ENCODE data around the gene CCRL2. TPM values are rescaled to one million over a fixed set of nuclear protein-coding genes. Genes with fewer than 3 reads are reported as not detected.
"Not testable (repeated sequence)": the region's sequence is repeated elsewhere in the genome, so short reads cannot be mapped to it uniquely, and the experiment has no call there.

Gene CCRL2
- total RNA-seq, 1 donor from 2014 or later, result not detected

DNA sequence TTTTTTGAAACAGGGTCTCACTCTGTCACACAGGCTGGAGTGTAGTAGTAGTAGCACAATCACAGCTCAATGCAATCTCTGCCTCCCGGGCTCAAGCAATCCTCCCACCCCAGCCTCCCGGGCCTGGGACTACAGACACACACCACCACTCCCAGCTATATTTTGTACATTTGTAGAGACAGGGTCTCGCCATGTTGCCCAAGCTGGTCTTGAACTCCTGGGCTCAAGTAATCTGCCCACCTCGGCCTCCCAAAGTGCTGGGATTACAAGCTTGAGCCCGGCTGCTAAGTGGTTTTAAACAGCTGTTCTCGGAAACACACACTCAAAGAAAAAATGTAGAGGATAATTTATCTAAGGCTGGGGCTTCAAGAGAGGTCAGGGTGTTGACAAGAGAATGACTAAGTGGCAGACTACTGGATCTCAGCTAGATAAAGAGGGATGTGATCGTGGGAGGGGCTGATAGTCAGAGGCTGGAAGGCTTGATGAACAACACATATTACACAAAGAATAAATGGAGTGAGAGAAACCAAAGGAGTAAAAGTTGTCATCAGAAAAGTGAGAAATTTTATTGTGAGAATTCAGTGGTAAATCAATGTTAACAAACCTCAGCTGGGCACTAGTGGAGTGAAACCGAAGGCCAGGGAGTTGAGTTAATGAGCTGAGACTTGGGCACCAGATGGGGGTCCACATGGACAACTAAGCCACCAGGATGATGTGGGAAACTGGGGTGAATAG is 6.9 kb upstream of the CCRL2 start:
- Mint-ChIP-seq H3K27ac (ENCODE audit: unreplicated experiment) (no peak overlapping the region), H3K27me3 (ENCODE audit: unreplicated experiment) (peaks cover 2% of the 10 kb centered on the region), H3K4me3 (ENCODE audit: unreplicated experiment) (no peak overlapping the region), H3K9me3 (ENCODE audit: unreplicated experiment) (peaks cover 8% of the 10 kb centered on the region), H3K36me3 (ENCODE audit: unreplicated experiment) (no peaks in the 10 kb centered on the region), H3K4me1 (ENCODE audit: unreplicated experiment) (peaks cover 6% of the 10 kb centered on the region)
- TF ChIP-seq, protein P1, sequence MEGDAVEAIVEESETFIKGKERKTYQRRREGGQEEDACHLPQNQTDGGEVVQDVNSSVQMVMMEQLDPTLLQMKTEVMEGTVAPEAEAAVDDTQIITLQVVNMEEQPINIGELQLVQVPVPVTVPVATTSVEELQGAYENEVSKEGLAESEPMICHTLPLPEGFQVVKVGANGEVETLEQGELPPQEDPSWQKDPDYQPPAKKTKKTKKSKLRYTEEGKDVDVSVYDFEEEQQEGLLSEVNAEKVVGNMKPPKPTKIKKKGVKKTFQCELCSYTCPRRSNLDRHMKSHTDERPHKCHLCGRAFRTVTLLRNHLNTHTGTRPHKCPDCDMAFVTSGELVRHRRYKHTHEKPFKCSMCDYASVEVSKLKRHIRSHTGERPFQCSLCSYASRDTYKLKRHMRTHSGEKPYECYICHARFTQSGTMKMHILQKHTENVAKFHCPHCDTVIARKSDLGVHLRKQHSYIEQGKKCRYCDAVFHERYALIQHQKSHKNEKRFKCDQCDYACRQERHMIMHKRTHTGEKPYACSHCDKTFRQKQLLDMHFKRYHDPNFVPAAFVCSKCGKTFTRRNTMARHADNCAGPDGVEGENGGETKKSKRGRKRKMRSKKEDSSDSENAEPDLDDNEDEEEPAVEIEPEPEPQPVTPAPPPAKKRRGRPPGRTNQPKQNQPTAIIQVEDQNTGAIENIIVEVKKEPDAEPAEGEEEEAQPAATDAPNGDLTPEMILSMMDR (IDR thresholded peaks at IDR 0.05), result no peak
- no peak for DNase-seq (ENCODE audit: extremely low spot score, unreplicated experiment)

DNA sequence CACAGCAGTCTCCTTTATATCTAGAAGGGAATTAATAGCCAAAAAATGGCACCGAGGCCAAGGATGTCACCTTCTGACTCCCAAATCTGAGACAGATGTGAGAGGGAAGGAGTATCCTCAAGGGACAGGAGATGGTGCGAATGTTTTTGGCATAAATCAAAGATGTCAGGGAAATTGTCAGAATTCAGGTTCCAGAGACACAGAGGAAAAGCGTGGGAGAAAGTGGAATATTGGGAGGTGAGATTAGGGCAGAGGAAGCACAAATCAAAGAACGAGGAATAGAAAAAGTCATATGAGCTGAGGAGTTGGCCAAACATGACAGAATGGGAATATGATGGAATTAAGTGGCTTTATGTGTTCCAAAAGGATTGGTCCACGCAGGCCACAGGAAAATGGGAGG is 6.2 kb upstream of the CCRL2 start:
- peaks cover 8% of the 10 kb centered on the region for H3K9me3 Mint-ChIP-seq (ENCODE audit: unreplicated experiment)
- H3K4me3 Mint-ChIP-seq (ENCODE audit: unreplicated experiment), result no peak overlapping the region
- no peak for DNase-seq (ENCODE audit: extremely low spot score, unreplicated experiment)
- H3K27ac Mint-ChIP-seq (ENCODE audit: unreplicated experiment), result no peak overlapping the region
- H3K4me1 Mint-ChIP-seq (ENCODE audit: unreplicated experiment), result peaks cover 13% of the 10 kb centered on the region
- TF ChIP-seq, protein P1 (IDR thresholded peaks at IDR 0.05), result no peak
- no peaks in the 10 kb centered on the region for H3K36me3 Mint-ChIP-seq (ENCODE audit: unreplicated experiment)
- H3K27me3 Mint-ChIP-seq (ENCODE audit: unreplicated experiment), result peaks cover 2% of the 10 kb centered on the region

DNA sequence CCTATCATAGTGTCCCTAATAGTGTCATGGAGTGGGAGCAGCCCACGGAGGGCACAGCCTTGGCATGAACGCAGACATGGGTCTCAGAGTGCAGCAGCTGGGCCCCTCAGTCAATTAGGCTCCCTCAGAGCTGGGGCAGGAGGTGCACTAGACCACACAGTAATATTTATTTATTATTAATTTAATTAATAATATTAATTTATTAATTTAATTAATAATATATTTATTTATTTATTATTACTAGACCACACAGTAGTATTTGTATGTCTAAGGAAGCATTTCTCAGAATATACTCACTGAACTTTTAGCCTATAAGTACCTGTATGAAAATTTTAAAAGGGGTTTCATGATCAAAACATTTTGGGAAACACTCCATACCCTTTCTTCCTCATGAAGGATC is 5.5 kb upstream of the CCRL2 start:
- Mint-ChIP-seq H3K4me3 (ENCODE audit: unreplicated experiment) (no peak overlapping the region), H3K36me3 (ENCODE audit: unreplicated experiment) (no peaks in the 10 kb centered on the region), H3K27me3 (ENCODE audit: unreplicated experiment) (peaks cover 2% of the 10 kb centered on the region), H3K27ac (ENCODE audit: unreplicated experiment) (no peak overlapping the region), H3K4me1 (ENCODE audit: unreplicated experiment) (peaks cover 20% of the 10 kb centered on the region), H3K9me3 (ENCODE audit: unreplicated experiment) (peaks cover 8% of the 10 kb centered on the region)
- no peak for DNase-seq (ENCODE audit: extremely low spot score, unreplicated experiment)
- TF ChIP-seq, protein P1 (IDR thresholded peaks at IDR 0.05), result no peak

DNA sequence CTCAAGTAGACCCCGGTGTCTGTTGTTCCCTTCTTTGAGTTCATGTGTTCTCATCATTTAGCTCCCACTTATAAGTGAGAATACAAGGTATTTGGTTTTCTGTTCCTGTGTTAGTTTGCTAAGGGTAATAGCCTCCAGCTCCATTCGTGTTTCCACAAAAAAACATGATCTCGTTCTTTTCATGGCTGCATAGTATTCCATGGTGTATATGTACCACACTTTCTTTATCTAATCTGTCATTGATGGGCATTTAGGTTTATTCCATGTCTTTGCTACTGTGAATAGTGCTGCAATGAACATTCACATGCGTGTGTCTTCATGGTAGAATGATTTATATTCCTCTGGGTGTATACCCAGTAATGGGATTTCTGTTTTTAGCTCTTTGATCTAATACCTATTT is 4.2 kb upstream of the CCRL2 start:
- DNase-seq (ENCODE audit: extremely low spot score, unreplicated experiment); H3K36me3 Mint-ChIP-seq (ENCODE audit: unreplicated experiment); H3K27me3 Mint-ChIP-seq (ENCODE audit: unreplicated experiment); H3K9me3 Mint-ChIP-seq (ENCODE audit: unreplicated experiment); H3K4me3 Mint-ChIP-seq (ENCODE audit: unreplicated experiment); H3K27ac Mint-ChIP-seq (ENCODE audit: unreplicated experiment): not testable (repeated sequence)
- H3K4me1 Mint-ChIP-seq (ENCODE audit: unreplicated experiment), result peaks cover 33% of the 10 kb centered on the region

DNA sequence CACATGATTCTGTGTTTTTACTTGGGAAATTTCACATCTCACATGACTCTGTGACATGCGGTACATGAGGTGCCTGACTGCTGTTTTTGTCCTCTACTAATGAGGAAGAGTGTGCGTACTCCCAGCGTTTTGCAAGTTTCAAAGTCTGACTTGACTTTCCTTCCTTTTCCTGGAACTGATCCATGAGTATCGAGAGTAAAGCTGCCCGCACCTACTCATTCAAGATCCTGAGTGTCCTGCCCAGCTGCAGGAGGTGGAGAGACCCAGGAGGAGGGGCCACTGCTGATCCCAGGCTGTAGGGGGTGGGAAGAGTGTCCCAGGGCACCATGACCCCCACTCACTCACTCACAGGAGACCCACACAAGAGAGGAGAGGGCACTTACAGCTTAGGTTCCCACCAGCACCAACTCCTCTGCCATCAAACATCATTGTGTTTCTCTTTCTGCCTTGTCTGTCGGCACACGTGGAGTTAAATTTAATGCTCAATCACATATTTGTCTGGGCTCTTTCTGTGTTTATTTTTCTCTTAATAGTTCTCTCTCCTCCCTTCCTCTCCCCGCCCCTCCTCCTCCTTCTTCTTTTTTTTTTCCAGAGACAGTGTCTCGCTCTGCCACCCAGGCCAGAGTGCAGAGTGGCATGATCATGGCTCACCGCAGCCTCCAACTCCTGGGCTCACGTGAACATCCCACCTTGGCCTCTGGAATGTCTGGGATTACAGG is 1.6 kb upstream of the CCRL2 start:
- H3K9me3 Mint-ChIP-seq (ENCODE audit: unreplicated experiment), result peaks cover 4% of the 10 kb centered on the region
- TF ChIP-seq, protein P1 (IDR thresholded peaks at IDR 0.05), result no peak
- H3K27ac Mint-ChIP-seq (ENCODE audit: unreplicated experiment), result no peak overlapping the region
- H3K36me3 Mint-ChIP-seq (ENCODE audit: unreplicated experiment), result no peaks in the 10 kb centered on the region
- DNase-seq (ENCODE audit: extremely low spot score, unreplicated experiment), result no peak
- no peak overlapping the region for H3K4me3 Mint-ChIP-seq (ENCODE audit: unreplicated experiment)
- H3K4me1 Mint-ChIP-seq (ENCODE audit: unreplicated experiment), result peaks cover 34% of the 10 kb centered on the region
- H3K27me3 Mint-ChIP-seq (ENCODE audit: unreplicated experiment), result no peaks in the 10 kb centered on the region

Measured in osteocyte (in vitro differentiated cells).